ENCODE measurements around the gene MAP1S.

DNA sequence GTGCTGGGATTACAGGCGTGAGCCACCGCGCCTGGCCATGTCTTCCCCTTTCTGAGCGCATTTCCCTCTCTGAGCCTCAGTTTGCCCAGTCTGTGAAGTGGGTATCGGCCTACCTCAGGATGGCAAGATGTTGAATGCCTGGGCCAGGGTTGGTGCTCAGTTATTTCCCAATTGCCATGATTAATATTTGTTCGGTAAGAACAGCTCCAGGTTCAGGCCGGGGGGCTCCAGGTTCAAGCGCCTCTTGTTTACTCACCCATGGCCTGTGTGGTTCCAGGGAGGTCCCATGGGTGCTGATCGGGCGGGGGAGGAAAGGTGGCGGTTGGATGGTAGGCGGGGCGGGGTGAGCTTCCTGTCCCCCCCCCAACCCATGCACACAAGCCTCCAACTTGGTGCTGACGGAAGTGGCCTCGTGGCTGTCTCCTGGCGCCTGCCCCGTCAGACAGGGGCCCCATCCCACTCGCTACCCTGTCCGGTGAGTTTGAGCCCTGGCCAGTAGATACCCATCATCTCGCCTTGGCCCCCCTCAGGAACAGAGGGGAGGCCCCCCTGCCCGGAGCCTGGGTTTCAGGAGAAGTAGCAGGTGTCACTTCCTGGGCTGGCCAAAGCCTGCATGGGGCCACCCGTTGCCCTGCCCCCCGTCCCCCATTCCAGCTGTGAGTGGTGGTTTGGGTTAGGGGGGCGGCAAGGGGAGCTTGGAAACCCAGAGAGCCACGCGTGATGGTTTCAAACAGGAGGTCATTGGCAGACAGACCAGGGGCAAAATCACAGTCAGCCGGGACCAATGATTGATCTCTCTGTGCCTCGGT is 32.0 kb downstream of the MAP1S start, which contains the start of gene FCHO1:
- TF ChIP-seq, protein P1, sequence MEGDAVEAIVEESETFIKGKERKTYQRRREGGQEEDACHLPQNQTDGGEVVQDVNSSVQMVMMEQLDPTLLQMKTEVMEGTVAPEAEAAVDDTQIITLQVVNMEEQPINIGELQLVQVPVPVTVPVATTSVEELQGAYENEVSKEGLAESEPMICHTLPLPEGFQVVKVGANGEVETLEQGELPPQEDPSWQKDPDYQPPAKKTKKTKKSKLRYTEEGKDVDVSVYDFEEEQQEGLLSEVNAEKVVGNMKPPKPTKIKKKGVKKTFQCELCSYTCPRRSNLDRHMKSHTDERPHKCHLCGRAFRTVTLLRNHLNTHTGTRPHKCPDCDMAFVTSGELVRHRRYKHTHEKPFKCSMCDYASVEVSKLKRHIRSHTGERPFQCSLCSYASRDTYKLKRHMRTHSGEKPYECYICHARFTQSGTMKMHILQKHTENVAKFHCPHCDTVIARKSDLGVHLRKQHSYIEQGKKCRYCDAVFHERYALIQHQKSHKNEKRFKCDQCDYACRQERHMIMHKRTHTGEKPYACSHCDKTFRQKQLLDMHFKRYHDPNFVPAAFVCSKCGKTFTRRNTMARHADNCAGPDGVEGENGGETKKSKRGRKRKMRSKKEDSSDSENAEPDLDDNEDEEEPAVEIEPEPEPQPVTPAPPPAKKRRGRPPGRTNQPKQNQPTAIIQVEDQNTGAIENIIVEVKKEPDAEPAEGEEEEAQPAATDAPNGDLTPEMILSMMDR (IDR thresholded peaks at IDR 0.05), result no peak
- no peak for TF ChIP-seq EP300 (IDR thresholded peaks at IDR 0.05)
- TF ChIP-seq POLR2A (IDR thresholded peaks at IDR 0.05), result no peak

Measured in tibial nerve (tissue), 4 donors.